Rectal smooth muscle tissue (tissue), 1 donor: Measurements from ENCODE around the gene EIF5A.
A peak's percentile ranks its signal among the peaks of the same experiment; 100 is the strongest.

ENCODE experiments used
- H3K27ac ChIP-seq: one replicate; pipeline ENCODE4 v1.7.0; 2013; ENCODE audit warnings: low read depth, low read length, inconsistent platforms
- H3K27me3 ChIP-seq: one replicate; pipeline ENCODE4 v1.7.0; 2013; ENCODE audit warnings: low read length; ENCODE audit not compliant: control insufficient read depth, insufficient read depth
- H3K36me3 ChIP-seq: one replicate; pipeline ENCODE4 v1.7.0; 2013; ENCODE audit warnings: low read length; ENCODE audit not compliant: control insufficient read depth, insufficient read depth
- H3K4me1 ChIP-seq: one replicate; pipeline ENCODE4 v1.7.0; 2013; ENCODE audit warnings: low read length; ENCODE audit not compliant: control insufficient read depth, insufficient read depth
- H3K4me3 ChIP-seq: one replicate; pipeline ENCODE4 v1.7.0; 2013; ENCODE audit warnings: low read length
- H3K9ac ChIP-seq: one replicate; pipeline ENCODE4 v1.7.0; 2013; ENCODE audit warnings: low read length

Gene EIF5A

DNA sequence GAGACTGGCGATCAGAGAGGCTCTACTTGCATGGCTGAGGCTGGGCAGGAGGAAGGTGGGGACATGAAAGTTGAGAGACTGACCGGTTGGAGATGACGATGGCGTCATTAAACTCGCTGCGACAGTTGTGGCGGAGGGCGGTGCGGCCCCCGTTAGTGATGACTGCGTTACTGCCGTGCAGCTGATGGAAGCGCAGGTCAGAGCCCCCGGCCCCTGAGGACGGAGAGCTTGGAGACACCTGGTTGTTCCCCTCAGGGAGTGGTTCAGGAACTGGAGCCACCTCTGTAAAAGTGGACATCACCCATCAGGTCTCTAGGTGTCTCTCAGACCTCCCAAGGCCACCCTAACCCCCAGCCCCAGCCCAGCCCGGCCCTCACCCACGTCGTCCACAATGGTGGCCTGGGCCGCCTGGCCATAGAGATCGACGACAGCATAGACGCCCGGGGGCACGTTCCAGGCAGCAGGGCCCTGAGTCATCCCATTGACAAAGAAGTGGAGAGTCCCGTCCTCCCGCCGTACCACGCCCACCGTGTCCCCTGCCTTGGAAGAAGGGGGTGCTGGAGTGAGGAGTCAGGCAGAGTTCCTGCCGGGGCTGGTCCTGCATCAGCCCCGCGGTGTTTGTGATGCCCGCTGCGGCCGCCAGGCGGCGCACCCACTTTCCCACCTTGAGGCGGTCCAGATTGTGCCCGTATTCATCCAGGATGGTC, 16.5 kb downstream of the EIF5A start:
- Histone ChIP-seq H3K27ac (no peak overlapping the region), H3K4me3 (no peak overlapping the region), H3K4me1 (peaks cover 4% of the 10 kb centered on the region), H3K36me3 (peaks cover 42% of the 10 kb centered on the region), H3K9ac (no peak overlapping the region), H3K27me3 (no peaks in the 10 kb centered on the region)

DNA sequence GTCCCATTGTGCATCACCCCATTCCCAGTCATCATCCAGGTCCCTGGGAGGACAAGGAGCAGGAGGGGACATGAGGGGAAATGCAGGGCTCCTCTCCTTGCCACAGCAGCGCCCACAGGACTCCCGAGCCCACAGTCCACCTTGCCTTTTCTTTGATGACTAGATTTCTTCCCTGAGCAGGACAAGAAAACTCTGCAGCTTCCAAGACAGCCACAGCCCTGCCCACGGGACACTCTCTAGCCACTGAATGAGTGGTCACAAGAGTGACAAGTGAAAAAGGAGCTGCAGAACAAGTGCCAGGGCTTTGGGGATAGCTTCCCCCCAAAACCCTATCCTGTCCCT, 17.0 kb downstream of the EIF5A start:
- peaks cover 40% of the 10 kb centered on the region for H3K36me3 ChIP-seq
- H3K4me3 ChIP-seq = no peak overlapping the region
- H3K27ac ChIP-seq = no peak overlapping the region
- peaks cover 4% of the 10 kb centered on the region for H3K4me1 ChIP-seq
- no peaks in the 10 kb centered on the region for H3K27me3 ChIP-seq
- H3K9ac ChIP-seq = no peak overlapping the region

DNA sequence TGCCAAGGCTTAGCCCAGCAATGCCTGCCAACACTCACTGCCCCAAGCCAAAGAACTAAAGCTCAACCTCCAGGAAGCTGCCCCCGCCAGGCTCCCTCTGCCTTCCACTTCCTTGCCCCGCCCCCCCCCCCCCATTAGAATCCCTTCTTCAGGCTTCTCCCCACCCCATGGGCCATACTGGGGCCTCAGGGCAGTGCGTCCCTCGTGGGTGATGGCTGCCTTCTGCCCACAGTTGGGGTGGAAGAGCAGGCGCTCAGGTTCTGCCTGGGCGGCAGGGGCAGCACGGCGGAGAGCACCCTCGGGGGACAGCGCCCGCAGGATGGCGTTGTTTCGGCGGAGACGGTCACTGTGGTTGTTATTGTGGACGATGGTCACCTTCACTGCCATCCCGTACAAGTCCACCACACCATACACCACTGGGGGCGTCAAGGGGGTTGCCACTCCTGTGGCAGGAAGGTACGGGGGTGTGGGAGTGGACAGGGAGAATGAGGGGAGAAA, 17.7 kb downstream of the EIF5A start:
- H3K4me3 ChIP-seq = no peak overlapping the region
- H3K36me3 ChIP-seq = peaks cover 40% of the 10 kb centered on the region
- H3K27ac ChIP-seq = no peak overlapping the region
- H3K4me1 ChIP-seq = peaks cover 4% of the 10 kb centered on the region
- H3K9ac ChIP-seq = no peak overlapping the region
- H3K27me3 ChIP-seq = no peaks in the 10 kb centered on the region

DNA sequence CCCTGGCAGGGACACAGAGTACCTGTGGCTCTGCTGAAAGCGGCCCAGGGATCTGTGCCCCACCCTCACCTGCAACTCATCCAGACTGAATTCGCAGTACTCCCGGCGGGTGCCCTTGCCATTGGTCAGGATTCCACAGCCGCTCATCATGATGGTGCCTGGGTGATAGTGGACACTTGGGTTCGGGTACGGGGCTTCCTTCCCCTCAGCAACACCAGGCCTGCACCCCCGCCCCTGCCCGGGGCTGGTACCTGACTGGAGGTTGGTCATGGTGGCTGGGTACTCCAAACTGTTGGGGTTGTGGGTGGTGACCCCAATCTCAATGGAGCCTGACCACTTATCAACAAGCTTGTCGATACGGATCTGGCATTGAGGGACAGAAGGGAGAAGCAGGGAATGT, 18.8 kb downstream of the EIF5A start:
- H3K36me3 ChIP-seq = peaks cover 36% of the 10 kb centered on the region
- H3K4me1 ChIP-seq = peaks cover 4% of the 10 kb centered on the region
- H3K27me3 ChIP-seq = no peaks in the 10 kb centered on the region

DNA sequence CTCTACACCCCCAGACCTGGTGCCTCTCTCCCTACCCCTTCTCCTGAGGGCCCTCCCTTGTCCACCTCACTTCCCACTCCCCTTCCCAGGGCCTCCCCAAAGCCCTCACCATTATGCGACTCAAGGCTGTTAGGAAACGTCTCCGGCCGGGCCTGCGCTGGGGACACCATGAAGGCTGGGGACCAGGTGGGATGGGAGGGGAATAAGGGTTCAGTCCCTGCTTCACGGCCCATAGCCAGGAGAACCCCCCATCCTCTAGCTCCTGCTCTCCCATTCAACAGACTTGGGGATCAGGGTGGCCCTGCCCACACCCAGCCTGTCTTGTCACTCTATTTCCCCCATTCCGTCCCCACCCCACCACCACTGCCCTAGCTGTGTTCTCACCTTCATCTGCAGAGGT, 19.6 kb downstream of the EIF5A start:
- Histone ChIP-seq H3K9ac (no peak overlapping the region), H3K27ac (no peak overlapping the region), H3K36me3 (peaks cover 27% of the 10 kb centered on the region), H3K4me3 (no peak overlapping the region), H3K27me3 (no peaks in the 10 kb centered on the region), H3K4me1 (peaks cover 4% of the 10 kb centered on the region)

More for the DNA sequence above, 18.8 kb downstream of the EIF5A start:
- Histone ChIP-seq H3K9ac (no peak overlapping the region), H3K27ac (no peak overlapping the region), H3K4me3 (no peak overlapping the region)

DNA sequence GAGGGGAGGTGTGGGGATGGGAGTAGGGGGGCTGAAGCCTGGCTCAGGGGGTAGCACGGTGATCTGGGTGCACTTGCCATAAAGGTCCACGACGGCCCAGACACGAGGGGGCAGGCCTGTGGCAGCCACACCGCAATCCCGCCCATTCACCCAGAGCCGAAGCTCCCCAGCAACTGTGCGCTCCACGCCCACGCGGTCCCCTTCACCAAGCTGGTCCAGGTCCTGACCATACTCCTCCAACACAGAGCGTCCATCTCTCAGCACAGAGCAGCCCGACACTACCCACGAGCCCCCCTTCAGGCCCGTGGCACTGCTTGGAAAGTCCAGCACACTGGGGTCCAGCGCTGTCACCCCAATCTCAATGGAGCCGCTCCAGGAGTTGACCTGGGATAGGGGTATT, 20.1 kb downstream of the EIF5A start:
- H3K9ac ChIP-seq = no peak overlapping the region
- H3K36me3 ChIP-seq = peaks cover 23% of the 10 kb centered on the region
- H3K4me3 ChIP-seq = no peak overlapping the region
- no peak overlapping the region for H3K27ac ChIP-seq
- H3K4me1 ChIP-seq = peaks cover 4% of the 10 kb centered on the region
- no peaks in the 10 kb centered on the region for H3K27me3 ChIP-seq

DNA sequence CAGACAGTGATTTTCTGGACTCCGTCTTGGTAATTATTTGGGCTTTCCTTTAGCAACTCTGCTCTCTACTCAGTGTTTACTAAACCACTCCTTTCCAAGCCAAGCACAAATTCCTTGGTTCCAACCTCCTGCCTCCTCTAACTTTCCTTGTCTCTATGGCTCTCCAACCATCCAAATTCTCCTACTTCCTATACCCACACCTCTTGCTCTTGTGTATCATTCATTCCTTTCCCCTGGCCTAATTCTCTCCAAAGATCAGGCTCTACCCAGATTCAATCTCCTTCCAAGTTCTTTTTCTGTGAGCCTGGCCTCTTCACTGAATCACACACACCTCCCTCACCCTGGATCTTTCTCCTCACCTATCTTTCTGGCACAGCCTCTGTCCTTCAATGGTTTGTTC, 20.6 kb downstream of the EIF5A start:
- peaks cover 4% of the 10 kb centered on the region for H3K4me1 ChIP-seq
- no peak overlapping the region for H3K4me3 ChIP-seq
- no peaks in the 10 kb centered on the region for H3K27me3 ChIP-seq
- H3K9ac ChIP-seq = peak overlapping the region; percentile 30
- no peak overlapping the region for H3K27ac ChIP-seq
- H3K36me3 ChIP-seq = peaks cover 18% of the 10 kb centered on the region

DNA sequence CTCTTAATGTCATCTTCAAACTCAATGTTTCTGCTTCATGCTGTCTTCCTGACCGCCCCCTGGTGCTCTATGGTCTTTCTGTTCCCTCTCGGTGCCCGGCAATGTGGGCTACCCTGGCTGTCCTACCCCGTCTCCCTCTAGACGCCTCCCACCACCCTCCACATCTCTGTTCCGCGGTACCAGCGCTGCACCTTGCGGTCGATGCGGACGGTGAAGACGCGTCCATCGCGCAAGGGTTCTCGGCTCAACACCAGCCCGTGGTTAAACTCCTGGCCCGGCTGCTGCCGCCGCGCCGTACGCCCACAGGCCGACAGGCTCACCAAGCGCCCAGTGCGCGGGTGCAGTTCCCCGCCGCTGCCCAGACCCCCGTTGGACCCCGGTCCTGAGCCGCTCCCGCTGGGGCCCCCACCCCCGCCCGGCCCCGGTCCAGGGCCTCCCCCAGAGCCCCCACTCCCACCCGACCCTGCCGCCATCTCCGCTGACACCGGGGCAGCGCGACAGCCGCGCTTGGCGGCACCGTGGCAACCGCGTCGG, 21.5 kb downstream of the EIF5A start, which contains the start of gene NEURL4:
TSS of gene NEURL4 (minus strand) at position 496 of the 534 bp plus-strand sequence. CDS start at position 473, 23 bp downstream.
- H3K27ac ChIP-seq = peak within 1 kb of the TSS; percentile 96
- H3K4me1 ChIP-seq = peaks cover 4% of the 10 kb centered on the region
- H3K9ac ChIP-seq = peak within 1 kb of the TSS; percentile 80
- peaks cover 10% of the 10 kb centered on the region for H3K36me3 ChIP-seq
- no peaks in the 10 kb centered on the region for H3K27me3 ChIP-seq
- peak within 1 kb of the TSS; percentile 93 for H3K4me3 ChIP-seq

DNA sequence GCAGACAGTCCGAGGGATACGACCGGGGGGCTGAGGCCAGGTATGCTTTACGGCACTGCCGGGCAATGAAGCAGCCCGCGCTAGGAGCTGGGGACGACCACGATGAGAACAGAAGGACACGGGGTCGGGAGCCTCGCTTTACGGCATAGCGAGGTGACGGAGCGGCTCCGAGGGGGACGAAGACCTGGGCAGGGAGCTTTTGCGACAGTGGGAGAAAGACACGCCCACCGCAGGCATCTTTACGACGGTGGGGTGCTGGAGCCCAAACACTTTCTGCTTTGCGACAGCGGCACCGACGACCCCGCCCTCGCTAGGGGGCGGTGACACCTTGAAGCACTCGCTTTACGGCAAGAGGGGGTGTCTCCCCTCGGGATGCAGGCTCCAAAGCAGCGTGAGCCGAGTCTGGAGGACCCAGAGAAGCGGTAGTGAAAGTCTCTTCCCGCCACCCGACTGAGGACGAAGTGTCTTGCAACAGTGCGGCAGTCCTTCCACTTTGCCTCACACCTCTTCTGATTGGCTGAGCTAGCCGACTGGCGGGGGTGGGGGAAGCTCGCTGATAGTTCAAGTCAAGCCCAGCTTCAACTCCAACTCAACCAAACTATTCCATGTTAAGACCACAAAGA, 22.1 kb downstream of the EIF5A start:
- no peaks in the 10 kb centered on the region for H3K27me3 ChIP-seq
- H3K27ac ChIP-seq = peak overlapping the region; percentile 96
- peak overlapping the region; percentile 93 for H3K4me3 ChIP-seq
- H3K9ac ChIP-seq = peak overlapping the region; percentile 61
- H3K4me1 ChIP-seq = peaks cover 4% of the 10 kb centered on the region
- H3K36me3 ChIP-seq = peaks cover 4% of the 10 kb centered on the region

DNA sequence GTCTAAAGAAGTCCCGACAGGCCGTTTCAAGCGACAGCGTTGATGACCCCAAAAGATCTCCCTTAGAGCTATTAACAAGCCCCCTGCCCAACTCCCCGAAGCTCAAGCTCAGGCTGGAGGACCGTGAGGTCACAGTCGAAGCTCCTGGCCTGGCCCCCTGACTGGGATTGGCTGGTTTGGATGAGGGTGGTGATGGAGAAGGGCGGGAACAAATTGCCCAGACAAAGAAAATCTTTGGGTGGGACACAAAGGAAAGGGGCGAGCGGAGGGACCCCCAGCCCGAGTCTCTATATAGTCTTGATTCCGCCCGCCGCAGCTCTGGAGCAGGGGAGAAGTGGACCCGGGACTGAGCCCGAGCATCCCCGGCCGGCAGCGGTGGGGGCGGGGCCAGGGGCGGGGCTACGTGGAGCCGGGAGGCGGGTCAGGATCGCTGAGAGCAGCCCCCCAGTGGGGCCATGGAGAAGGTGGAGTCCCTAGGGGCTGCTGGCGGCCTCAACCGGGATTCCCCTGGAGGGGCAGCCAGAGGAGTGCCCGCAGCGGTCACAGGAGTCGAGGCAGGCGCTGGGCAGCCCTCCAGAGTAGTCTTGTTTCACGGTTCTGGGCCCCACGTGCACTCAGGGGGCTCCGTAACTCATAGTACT, 22.7 kb downstream of the EIF5A start:
- no peaks in the 10 kb centered on the region for H3K36me3 ChIP-seq
- H3K27ac ChIP-seq = peak overlapping the region; percentile 96
- peak overlapping the region; percentile 93 for H3K4me3 ChIP-seq
- peak overlapping the region; percentile 46 for H3K9ac ChIP-seq
- no peaks in the 10 kb centered on the region for H3K27me3 ChIP-seq
- H3K4me1 ChIP-seq = peaks cover 4% of the 10 kb centered on the region

DNA sequence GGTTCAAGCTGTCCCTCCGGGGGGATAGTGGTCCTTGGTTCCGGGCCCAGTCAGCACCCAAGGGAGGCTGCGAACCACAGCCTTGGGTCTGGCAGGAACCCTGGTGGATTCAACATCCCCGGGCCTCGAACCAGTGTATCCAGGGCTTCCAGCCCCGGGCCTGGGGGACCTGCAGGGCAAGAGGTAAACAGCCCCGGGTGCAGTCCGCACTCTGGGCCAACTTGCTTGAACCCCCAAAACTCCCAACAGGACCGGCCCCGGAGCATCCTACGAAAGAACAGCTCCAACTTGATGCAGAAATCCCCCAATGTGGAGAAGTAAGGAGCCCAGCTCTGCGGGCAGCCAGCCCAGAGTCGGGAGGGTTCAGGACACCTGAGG, 23.2 kb downstream of the EIF5A start:
- Histone ChIP-seq H3K4me3 (peak overlapping the region; percentile 93), H3K27me3 (no peaks in the 10 kb centered on the region), H3K36me3 (no peaks in the 10 kb centered on the region), H3K4me1 (peaks cover 4% of the 10 kb centered on the region), H3K9ac (peak overlapping the region; percentile 37), H3K27ac (peak overlapping the region; percentile 96)

DNA sequence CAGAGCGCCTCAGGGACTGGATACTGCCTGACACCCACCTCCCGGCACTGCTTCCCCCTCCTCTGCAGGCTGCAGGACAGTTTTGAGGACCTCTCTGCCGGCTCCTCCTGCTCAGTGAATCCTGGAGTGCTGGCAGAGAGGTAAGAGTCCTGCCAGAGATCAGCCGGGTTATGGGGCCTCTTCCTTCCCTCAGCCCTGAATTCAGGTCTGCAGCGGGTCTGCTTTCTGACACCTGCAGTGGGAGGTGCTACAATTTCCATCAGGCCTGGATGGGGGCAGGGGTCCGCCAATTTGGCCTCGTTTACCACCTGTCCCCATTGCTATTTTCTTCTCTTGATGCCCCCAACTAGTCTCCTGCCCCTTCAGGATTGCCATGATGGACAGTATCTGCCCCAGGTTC, 24.7 kb downstream of the EIF5A start:
- Histone ChIP-seq H3K4me3 (no peak overlapping the region), H3K9ac (no peak overlapping the region), H3K27me3 (no peaks in the 10 kb centered on the region), H3K36me3 (no peaks in the 10 kb centered on the region), H3K4me1 (peaks cover 4% of the 10 kb centered on the region), H3K27ac (no peak overlapping the region)
